Small intestine (tissue), 7 donors: ENCODE data around the gene IFNA13. TPM values are rescaled to one million over a fixed set of nuclear protein-coding genes. Genes with fewer than 3 reads are reported as not detected.

Experiments used
- DNase-seq, 2 donors: peaks; one replicate each; pipeline versions ENCODE4 v3.0.0 to v3.0.0-alpha.2; 2013
- FAIRE-seq: peaks from 2 replicates; lab custom pipeline; 2012; peaks lifted over from hg19 to GRCh38; lab: Jason Lieb, UNC
- H3K27ac ChIP-seq, 3 donors: one replicate each; pipeline ENCODE4 v1.5.1; 2013; ENCODE audit warnings: low read length in 2 of 3, mild to moderate bottlenecking in 2 of 3, control low read depth in 1 of 3, inconsistent platforms in 1 of 3, low read depth in 1 of 3, moderate library complexity in 1 of 3
- H3K27me3 ChIP-seq, 3 donors: one replicate each; pipeline ENCODE4 v1.6.1; 2013; ENCODE audit warnings: low read length in 3 of 3, inconsistent platforms in 1 of 3; ENCODE audit not compliant: control insufficient read depth in 3 of 3, insufficient read depth in 3 of 3
- H3K36me3 ChIP-seq, 3 donors: one replicate each; pipeline ENCODE4 v1.6.1; 2013; ENCODE audit warnings: low read length in 3 of 3, inconsistent platforms in 1 of 3, low read depth in 1 of 3, mild to moderate bottlenecking in 1 of 3, moderate library complexity in 1 of 3; ENCODE audit not compliant: control insufficient read depth in 3 of 3, insufficient read depth in 2 of 3
- H3K4me1 ChIP-seq, 3 donors: one replicate each; pipeline ENCODE4 v1.6.1; 2013; ENCODE audit warnings: low read length in 2 of 3, inconsistent platforms in 1 of 3, low read depth in 1 of 3, mild to moderate bottlenecking in 1 of 3, moderate library complexity in 1 of 3; ENCODE audit not compliant: control insufficient read depth in 3 of 3, insufficient read depth in 2 of 3
- H3K4me3 ChIP-seq, 3 donors: one replicate each; pipeline ENCODE4 v1.5.1; 2013; ENCODE audit warnings: low read length in 3 of 3, control low read depth in 1 of 3, inconsistent platforms in 1 of 3, low read depth in 1 of 3, mild to moderate bottlenecking in 1 of 3, moderate library complexity in 1 of 3
- H3K9me3 ChIP-seq, 2 donors: one replicate each; pipeline ENCODE4 v1.6.1; 2013; ENCODE audit warnings: low read depth in 1 of 2, low read length in 1 of 2; ENCODE audit not compliant: control insufficient read depth in 2 of 2, insufficient read depth in 1 of 2
- WGBS, 3 donors: extraction: QIAGEN DNeasy Blood & Tissue Kit; methylation state at CpG; one replicate each; pipeline ENCODE4 v1.1.7; 2013; 5-methylcytosine and 5-hydroxymethylcytosine counted together
- polyA plus RNA-seq, 4 donors: library from polyadenylated mRNA; stranded (reverse) in 3 of 4; unstranded in 1 of 4; fragments of 200-250 nt in 3 of 4; fragments of 120-200 nt in 1 of 4; gene quantifications; one replicate each; pipeline versions ENCODE4 v1.2.1 to v1.2.3, GENCODE V29; 2013
- donor health status: healthy with polysubstance abuse.
- donor health status: control.
- donor health status: control.
- donor health status: Bipolar disorder and iron deficiency.
- donor health status: healthy.

Gene IFNA13
- polyA plus RNA-seq, 4 donors = not detected

GRCh38 chr9:21320465-21320864 is 47.4 kb downstream of the IFNA13 start:
- DNase-seq = no peak
- no peak for FAIRE-seq
- WGBS, 3 donors = 60 to 73% (median 64%) methylated on average over 2 of the region's 2 CpGs

GRCh38 chr9:21317956-21318923 is 49.6 kb downstream of the IFNA13 start:
- 17 to 23% (median 19%) methylated on average over 7 of the region's 7 CpGs for WGBS, 3 donors
- no peaks in the 10 kb centered on the region for H3K9me3 ChIP-seq
- FAIRE-seq (no peak), DNase-seq (peak; percentile 53 to 63)
- H3K27me3 ChIP-seq = no peaks in the 10 kb centered on the region
- H3K4me3 ChIP-seq = no peak overlapping the region
- H3K27ac ChIP-seq = no peak overlapping the region
- peaks cover 0 to 3% (median 0%) of the 10 kb centered on the region in 3 donors for H3K36me3 ChIP-seq
- H3K4me1 ChIP-seq = no peaks in the 10 kb centered on the region

More at GRCh38 chr9:21320465-21320864, 47.4 kb downstream of the IFNA13 start:
- no peak overlapping the region for H3K27ac ChIP-seq
- H3K4me3 ChIP-seq = no peak overlapping the region
- peaks cover 2 to 6% (median 4%) of the 10 kb centered on the region in 3 donors for H3K36me3 ChIP-seq
- H3K9me3 ChIP-seq = no peaks in the 10 kb centered on the region
- no peaks in the 10 kb centered on the region for H3K4me1 ChIP-seq
- no peaks in the 10 kb centered on the region for H3K27me3 ChIP-seq

Other genes starting within 250 kb of the IFNA13 start
- under 1 TPM in 1 of 4 donors, not detected in 3; 0.03 TPM for gene IFNW1, start 226.2 kb downstream of the IFNA13 start, polyA plus RNA-seq
- gene IFNA21, start 201.4 kb downstream of the IFNA13 start, polyA plus RNA-seq = not detected
- gene IFNA4, start 180.5 kb downstream of the IFNA13 start, polyA plus RNA-seq = not detected
- not detected for gene IFNA7, start 165.9 kb downstream of the IFNA13 start, polyA plus RNA-seq
- not detected for gene IFNA10, start 160.9 kb downstream of the IFNA13 start, polyA plus RNA-seq
- gene IFNA16, start 150.7 kb downstream of the IFNA13 start, polyA plus RNA-seq = not detected
- not detected for gene IFNA17, start 139.8 kb downstream of the IFNA13 start, polyA plus RNA-seq
- not detected for gene IFNA14, start 128.1 kb downstream of the IFNA13 start, polyA plus RNA-seq
- gene IFNA5, start 62.7 kb downstream of the IFNA13 start, polyA plus RNA-seq = not detected
- 10 to 100 TPM in 1 of 4 donors, 1 to 10 TPM in 3; 4.6 to 31.5 (median 7.5) TPM for gene KLHL9, start 32.7 kb downstream of the IFNA13 start, polyA plus RNA-seq
- not detected for gene IFNA6, start 17.2 kb downstream of the IFNA13 start, polyA plus RNA-seq
- not detected for gene IFNA2, start 17.3 kb upstream of the IFNA13 start, polyA plus RNA-seq
- not detected for gene IFNA8, start 41.1 kb upstream of the IFNA13 start, polyA plus RNA-seq
- gene IFNA1, start 72.4 kb upstream of the IFNA13 start, polyA plus RNA-seq = not detected
- gene IFNE, start 114.3 kb upstream of the IFNA13 start, polyA plus RNA-seq = 1 to 10 TPM in 2 of 4 donors, under 1 TPM in 2; 0.73 to 5.4 (median 1.4) TPM